Omental fat pad (tissue), 4 donors: ENCODE data around the gene PRKCQ. TPM values are rescaled to one million over a fixed set of nuclear protein-coding genes. Genes with fewer than 3 reads are reported as not detected.
"Not testable (repeated sequence)": the region's sequence is repeated elsewhere in the genome, so short reads cannot be mapped to it uniquely, and the experiment has no call there.

Source experiments
- ATAC-seq: fragments of 150-250 bp; one replicate; pipeline ENCODE4 v1.9.1; 2016; ENCODE audit warnings: mild to moderate bottlenecking, moderate library complexity; ENCODE audit not compliant: low FRiP score
- DNase-seq: peaks from one replicate; pipeline ENCODE4 v3.0.0-alpha.2; 2019; ENCODE audit warnings: low spot score
- total RNA-seq, 4 donors: library from RNA; depleted of rRNA; stranded (reverse); fragments of >200 nt; gene quantifications; one replicate each; pipeline ENCODE4 v1.1.0, GENCODE V29; 2016
- TF ChIP-seq, protein P1 (sequence below), 3 donors: fragments of 450-650 bp; IDR thresholded peaks; one replicate each; pipeline ENCODE4 v1.5.1; 2016 to 2017; ENCODE audit warnings: antibody characterized with exemption in 3 of 3, mild to moderate bottlenecking in 3 of 3, moderate library complexity in 2 of 3

PRKCQ gene
- total RNA-seq, 4 donors from 2014 or later = 0.56 to 1.9 (median 0.86) TPM

GRCh38 chr10:6581778-6582228, 1.7 kb upstream of the PRKCQ start:
- DNase-seq = no peak
- ATAC-seq = no peak
- TF ChIP-seq, protein P1, sequence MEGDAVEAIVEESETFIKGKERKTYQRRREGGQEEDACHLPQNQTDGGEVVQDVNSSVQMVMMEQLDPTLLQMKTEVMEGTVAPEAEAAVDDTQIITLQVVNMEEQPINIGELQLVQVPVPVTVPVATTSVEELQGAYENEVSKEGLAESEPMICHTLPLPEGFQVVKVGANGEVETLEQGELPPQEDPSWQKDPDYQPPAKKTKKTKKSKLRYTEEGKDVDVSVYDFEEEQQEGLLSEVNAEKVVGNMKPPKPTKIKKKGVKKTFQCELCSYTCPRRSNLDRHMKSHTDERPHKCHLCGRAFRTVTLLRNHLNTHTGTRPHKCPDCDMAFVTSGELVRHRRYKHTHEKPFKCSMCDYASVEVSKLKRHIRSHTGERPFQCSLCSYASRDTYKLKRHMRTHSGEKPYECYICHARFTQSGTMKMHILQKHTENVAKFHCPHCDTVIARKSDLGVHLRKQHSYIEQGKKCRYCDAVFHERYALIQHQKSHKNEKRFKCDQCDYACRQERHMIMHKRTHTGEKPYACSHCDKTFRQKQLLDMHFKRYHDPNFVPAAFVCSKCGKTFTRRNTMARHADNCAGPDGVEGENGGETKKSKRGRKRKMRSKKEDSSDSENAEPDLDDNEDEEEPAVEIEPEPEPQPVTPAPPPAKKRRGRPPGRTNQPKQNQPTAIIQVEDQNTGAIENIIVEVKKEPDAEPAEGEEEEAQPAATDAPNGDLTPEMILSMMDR (IDR thresholded peaks at IDR 0.05) = no peak

DNA sequence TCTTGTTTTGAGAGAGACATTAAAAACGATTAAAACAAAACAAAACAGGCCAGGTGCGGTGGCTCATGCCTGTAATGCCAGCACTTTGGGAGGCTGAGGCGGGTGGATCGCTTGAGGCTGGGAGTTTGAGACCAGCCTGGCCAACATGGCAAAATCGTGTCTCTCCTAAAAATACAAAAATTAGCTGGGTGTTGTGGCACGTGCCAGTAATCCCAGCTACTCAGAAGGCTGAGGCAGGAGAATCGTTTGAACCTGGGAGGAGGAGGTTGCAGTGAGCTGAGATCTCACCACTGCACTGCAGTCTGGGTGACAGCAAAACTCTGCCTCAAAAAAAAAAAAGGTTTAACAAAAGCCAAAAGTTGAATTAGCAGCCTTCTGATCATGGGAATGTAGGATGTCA, 1.1 kb upstream of the PRKCQ start:
- ATAC-seq, DNase-seq: not testable (repeated sequence)

GRCh38 chr10:6580279-6581029, 378 bp upstream of the PRKCQ start:
- TF ChIP-seq, protein P1 (IDR thresholded peaks at IDR 0.05) = no peak
- peak; percentile 32 for DNase-seq
- ATAC-seq = peak; percentile 89

DNA sequence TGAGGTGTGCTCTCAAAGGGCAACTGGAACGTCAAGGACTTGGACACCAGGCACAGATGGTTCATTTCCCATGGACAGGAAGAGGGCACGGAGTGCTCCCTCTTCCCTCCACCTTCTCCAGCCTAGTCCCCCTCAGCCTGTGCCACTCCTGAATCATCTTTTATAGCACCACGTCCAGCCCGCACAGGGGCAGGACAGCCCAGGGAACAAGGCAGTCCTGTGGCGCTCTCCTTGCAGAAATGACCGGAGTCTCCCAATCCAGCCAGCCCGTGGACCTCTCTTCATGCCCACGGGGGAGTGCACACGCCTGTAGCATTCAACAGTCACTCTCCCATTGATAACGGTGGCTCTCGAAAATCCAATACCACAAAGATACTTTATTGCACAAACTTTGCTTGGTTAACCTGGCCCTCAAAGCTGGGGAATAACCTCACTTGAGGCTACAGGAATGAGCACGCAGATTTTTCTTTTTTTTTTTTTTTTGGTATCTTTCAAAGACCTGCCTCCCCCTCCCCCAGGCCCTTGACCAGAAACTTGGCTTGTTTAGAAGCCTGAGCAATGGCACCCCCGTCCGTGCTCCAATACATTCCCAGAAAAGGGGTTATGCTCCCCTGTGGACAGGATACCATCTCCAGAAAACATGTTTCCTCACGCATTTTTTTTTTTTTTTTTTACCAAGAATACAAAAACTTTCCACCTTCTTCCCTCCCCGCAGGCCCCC, 733 bp downstream of the PRKCQ start:
- TF ChIP-seq, protein P1 (IDR thresholded peaks at IDR 0.05) = no peak
- DNase-seq = no peak
- ATAC-seq = no peak

- no peak for ATAC-seq
- DNase-seq = no peak
- TF ChIP-seq, protein P1 (IDR thresholded peaks at IDR 0.05) = no peak
These were observed 1.3 kb downstream of the PRKCQ start for GRCh38 chr10:6578795-6579182.

DNA sequence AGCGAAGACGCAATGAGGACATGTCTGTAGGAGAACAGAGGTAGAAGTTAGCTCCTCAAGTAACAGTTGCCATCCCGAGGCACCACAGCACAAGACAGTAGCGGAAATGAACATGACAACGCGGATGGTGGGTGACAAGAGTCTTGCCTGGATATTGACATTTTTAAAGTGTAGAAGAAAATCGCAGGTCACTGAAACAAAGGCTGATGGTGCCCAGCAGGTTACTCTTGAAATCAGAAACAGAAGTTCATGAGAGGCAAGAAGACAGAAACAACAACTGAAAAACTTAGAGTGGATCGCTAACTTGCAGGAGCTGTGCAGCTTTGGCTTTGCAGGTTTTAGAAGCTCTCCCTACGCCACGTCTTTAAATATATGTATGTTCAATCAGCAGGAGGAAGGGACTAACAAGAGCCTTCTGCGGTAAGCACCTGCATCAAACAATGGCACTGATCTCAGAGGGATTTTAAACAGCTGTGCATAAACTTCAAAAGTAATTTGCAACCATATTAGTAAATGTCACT, 1.8 kb downstream of the PRKCQ start:
- TF ChIP-seq, protein P1 (IDR thresholded peaks at IDR 0.05) = no peak
- DNase-seq (no peak), ATAC-seq (no peak)

GRCh38 chr10:6576326-6576725, 3.8 kb downstream of the PRKCQ start:
- no peak for DNase-seq
- TF ChIP-seq, protein P1 (IDR thresholded peaks at IDR 0.05) = no peak
- no peak for ATAC-seq
